C4-2B (cell line): ENCODE data around the gene CPLX3.

Experiments used
- H3K27ac ChIP-seq: fragments of 450-650 bp; 2 replicates; pipeline ENCODE4 v1.5.1; 2017
- ZFX ChIP-seq: fragments of 450-650 bp; IDR thresholded peaks from 2 replicates; pipeline ENCODE4 v1.6.1; 2017
- TF ChIP-seq, protein P1 (sequence below): fragments of 450-650 bp; conservative IDR thresholded peaks from 2 replicates; pipeline ENCODE4 v1.5.1; 2017; ENCODE audit warnings: mild to moderate bottlenecking

The CPLX3 gene

GRCh38 chr15:74832826-74833225, 6.4 kb downstream of the CPLX3 start:
- H3K27ac ChIP-seq, result no peak overlapping the region

DNA sequence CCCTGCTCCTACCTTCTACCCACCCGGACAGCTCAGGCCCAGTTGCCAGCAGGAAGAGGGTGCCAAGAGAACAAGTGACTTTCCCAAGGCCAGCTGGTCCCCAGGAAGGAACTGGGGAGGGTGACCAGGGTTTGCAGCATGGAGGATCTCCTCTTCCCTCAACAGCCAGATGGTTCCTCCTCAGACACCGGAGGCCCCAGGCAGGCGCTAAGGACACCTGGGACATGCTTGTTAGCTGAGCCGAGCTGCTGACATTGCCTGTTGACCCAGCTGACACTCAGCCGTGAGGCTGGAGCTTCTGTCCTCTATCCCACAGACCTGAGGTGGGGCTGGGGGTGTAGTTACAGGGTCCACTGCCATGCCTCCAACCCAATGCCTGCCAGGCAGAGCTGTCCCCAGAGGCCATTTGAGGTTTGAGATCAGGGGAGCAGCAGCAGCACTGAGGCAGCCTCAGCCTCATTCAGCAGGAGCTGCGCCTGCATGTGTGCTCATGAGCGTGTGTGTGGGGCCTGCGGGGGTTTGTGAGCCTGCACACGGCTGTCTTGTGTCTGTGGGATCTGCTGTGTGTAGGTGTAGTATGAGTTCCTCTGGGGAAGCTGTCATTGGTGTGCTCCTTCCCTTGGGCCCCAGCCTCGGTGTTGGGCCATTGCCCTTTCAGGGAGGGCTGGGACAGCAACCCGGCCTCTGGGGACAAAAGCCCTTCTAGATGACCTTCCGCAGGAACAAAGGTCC, 7.1 kb downstream of the CPLX3 start:
- TF ChIP-seq, protein P1, sequence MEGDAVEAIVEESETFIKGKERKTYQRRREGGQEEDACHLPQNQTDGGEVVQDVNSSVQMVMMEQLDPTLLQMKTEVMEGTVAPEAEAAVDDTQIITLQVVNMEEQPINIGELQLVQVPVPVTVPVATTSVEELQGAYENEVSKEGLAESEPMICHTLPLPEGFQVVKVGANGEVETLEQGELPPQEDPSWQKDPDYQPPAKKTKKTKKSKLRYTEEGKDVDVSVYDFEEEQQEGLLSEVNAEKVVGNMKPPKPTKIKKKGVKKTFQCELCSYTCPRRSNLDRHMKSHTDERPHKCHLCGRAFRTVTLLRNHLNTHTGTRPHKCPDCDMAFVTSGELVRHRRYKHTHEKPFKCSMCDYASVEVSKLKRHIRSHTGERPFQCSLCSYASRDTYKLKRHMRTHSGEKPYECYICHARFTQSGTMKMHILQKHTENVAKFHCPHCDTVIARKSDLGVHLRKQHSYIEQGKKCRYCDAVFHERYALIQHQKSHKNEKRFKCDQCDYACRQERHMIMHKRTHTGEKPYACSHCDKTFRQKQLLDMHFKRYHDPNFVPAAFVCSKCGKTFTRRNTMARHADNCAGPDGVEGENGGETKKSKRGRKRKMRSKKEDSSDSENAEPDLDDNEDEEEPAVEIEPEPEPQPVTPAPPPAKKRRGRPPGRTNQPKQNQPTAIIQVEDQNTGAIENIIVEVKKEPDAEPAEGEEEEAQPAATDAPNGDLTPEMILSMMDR, result no peak
- TF ChIP-seq ZFX, result no peak
- no peak overlapping the region for H3K27ac ChIP-seq

More at GRCh38 chr15:74832826-74833225, 6.4 kb downstream of the CPLX3 start:
- no peak for TF ChIP-seq ZFX
- TF ChIP-seq, protein P1, result no peak

DNA sequence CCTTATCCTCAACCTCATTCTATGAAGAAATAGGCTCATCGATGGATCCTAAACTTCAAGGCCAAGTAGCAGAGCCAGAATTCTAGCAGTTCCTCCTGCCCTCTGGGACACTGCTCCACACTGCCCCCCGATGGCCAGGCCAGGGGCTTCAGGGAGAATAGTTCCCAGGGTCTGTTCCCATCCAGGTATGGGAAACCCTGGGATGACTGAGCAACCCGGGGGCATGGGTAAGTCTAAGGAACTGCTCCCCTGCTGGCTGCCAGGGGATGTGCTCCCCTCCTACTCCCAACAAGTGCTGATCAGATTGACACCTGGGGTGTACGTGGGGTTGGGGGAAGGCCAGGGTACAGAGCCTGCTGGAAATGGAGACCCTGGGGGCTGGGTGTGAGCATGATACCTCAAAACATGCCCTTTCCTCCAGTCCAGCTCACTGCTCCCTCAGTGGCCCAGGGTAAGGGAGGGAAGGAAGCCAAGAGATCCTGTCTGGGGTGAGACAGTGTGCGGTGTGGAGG, 8.9 kb downstream of the CPLX3 start:
- no peak overlapping the region for H3K27ac ChIP-seq

GRCh38 chr15:74836846-74837245, 10.4 kb downstream of the CPLX3 start:
- H3K27ac ChIP-seq, result no peak overlapping the region
- TF ChIP-seq, protein P1, result no peak
- no peak for TF ChIP-seq ZFX

More for the DNA sequence above, 8.9 kb downstream of the CPLX3 start:
- TF ChIP-seq ZFX, result no peak
- TF ChIP-seq, protein P1, result peak; percentile 95

GRCh38 chr15:74837482-74838136, 11.2 kb downstream of the CPLX3 start:
- TF ChIP-seq ZFX, result no peak
- TF ChIP-seq, protein P1, result no peak; the same call in 1 of the 2 replicates
- no peak overlapping the region for H3K27ac ChIP-seq

GRCh38 chr15:74838137-74838516, 11.7 kb downstream of the CPLX3 start:
- H3K27ac ChIP-seq, result no peak overlapping the region
- TF ChIP-seq, protein P1, result no peak
- TF ChIP-seq ZFX, result no peak
